GM18508 (cell line): ENCODE data around the gene FAM83B.
"Not testable (repeated sequence)": the region's sequence is repeated elsewhere in the genome, so short reads cannot be mapped to it uniquely, and the experiment has no call there.

ENCODE experiments used
- ATAC-seq: cut with Tn5 transposase; IDR thresholded peaks from one replicate; pipeline ENCODE4 v1.9.1; 2021; ENCODE audit warnings: moderate number of reproducible peaks; ENCODE audit not compliant: insufficient read depth, unreplicated experiment

The FAM83B gene

DNA sequence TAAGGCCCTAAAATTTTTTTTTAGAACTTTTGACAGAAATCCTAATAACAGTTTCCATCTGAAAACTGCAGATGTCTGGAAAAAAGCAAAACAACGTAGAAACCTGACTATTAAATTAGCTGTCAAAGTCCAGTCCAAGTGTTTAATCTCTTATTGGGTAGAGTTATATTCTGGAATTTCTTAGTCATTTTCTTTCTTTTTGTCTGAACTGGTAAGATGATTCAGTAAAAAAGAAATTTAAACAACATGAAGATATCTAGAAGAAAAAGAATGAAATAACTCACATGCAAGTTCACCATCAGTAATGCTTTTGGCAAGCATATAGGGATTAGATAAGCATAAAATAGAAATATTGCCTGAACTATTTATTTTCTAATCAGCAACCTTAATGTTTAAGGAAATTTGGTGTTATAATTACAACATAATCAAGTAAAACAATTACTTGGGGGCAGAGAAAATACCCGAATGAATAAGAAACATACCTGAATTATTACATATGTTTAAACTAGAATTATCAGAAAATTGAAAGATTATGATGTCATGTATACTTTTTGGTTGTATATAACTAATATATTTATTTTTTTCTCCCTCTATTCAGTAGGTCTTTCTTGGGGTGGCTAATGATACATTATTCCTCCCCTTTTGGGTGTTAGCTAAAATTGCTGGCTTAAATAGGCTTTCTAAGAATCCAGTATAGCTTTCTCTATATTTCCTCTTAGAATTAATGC lies 51.1 kb downstream of the FAM83B start:
- no peak for ATAC-seq

DNA sequence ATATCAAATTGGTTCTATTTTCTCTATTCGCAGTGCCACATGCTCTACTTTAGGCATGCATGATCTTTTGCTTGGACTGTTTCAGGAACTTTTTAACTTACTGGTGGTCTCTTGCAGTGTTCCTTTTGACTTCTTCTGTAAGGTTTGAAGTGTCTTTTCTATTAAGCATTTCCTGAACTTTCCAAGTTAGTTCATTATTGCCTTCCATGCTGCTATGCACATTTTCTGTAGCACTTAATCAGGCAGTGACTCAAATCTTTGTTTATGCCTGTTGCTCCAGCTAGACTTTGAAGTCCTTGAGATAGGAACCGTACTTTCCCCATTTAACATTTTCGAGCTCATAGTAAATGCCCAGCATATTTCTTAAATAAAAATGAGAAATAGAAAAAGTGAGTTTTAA lies 52.2 kb downstream of the FAM83B start:
- no peak for ATAC-seq

DNA sequence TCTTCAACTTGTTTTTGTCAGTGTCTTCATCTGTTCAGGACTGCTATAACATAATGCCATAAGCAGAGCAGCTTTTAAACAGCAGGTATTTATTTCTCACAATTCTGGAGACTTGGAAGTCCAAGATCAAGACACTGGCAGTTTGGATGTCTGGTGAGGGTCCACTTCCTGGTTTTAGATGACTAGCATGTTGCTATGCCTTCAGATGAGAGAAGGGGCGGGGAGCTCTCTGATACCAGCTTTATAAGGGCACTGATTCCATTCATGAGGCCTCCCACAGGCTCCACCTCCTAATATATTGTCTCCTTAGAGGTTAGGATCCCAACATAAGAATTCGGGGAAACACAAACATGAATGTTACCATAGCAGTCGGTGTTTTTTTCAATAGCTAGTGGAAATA lies 52.9 kb downstream of the FAM83B start:
- no peak for ATAC-seq

DNA sequence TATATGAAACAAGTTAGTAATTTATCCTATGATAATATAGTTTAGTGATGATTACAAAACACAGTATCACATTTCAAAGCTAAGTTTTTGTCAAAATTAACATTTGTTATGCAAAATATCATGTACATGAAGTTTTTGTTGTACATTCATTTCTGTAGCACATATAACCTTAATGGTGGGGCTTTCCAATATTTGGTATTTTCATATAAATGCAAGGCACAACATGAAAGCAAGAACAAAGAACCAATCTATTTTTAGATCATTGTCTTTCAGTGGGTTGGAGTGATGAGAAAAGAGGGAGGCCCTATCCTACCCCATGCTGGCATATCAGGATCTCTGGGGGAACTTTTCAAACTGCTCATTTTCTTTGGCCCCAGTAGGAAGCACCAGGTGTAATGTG lies 53.4 kb downstream of the FAM83B start:
- ATAC-seq: no peak

DNA sequence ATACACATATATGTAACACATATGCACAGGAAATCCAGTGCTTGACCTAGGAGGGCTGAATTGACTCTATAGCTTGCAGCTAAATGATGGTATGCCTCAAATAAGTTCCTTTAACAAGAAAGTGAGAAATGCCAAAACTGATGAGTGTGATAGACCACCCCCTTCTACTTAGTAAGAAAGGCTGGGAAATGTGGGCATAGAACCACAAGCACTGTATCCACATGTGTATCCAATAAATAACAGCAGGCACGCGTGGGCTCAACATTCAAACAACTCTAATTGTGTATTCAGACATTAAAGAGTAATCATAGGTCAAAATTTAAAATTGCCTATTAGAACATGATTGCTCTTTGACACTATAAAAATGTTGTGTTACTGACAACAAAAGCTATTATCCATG lies 54.1 kb downstream of the FAM83B start:
- no peak for ATAC-seq

DNA sequence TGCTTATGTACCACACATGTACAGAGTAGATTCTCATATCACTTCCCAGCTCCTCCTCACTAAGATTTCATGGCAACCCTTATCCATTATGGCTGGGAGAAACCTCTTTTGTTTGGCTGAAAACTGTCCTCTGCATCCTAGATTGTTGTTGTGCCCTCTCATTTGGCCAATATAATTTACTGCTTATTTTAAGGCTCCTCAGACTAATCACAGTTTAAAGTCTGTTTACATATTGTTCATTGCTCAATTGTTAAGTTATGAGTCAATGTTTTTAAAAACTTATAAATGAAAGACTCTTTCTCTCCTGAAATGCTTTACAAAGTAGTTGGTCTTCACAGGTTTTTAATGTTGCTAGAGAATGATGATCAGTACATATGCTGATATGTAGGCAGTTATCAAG lies 57.3 kb downstream of the FAM83B start:
- no peak for ATAC-seq

DNA sequence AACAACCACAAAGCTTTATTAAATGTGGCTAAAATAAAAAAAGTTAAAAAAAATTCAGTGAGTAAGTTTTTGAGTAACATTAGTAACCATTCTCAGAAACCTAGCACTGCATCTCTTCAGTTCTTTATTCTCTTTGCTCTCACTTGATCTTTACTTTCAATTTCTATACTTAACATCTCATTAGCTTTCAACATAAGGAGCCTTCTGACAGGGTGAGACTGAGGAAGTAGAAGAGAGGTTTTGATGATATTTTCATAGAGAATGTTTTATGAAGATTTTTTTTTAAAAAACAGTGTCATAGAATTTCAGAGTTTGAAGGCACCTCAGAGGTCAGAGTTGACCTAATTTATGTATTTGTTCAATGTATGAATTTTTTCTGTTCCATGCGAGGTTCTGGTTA lies 60.8 kb downstream of the FAM83B start:
- ATAC-seq: no peak

DNA sequence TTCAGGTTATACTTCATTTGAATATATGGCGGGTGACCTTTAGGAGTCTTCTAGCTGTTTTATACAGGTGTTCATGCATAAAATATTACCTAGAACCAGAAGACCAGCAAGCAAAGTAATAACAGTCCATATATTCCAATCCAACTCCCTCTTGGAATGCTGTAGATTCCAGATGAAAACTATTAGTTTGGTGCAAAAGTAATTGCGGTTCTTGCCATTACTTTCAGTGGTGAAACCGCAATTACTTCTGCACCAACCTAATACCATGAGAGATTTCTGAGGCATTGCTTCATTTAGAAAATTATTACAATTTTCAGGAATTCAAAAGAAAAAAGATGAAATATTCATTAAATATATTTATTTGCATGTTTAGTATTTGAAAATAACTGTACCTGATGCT lies 62.6 kb downstream of the FAM83B start:
- ATAC-seq: no peak

DNA sequence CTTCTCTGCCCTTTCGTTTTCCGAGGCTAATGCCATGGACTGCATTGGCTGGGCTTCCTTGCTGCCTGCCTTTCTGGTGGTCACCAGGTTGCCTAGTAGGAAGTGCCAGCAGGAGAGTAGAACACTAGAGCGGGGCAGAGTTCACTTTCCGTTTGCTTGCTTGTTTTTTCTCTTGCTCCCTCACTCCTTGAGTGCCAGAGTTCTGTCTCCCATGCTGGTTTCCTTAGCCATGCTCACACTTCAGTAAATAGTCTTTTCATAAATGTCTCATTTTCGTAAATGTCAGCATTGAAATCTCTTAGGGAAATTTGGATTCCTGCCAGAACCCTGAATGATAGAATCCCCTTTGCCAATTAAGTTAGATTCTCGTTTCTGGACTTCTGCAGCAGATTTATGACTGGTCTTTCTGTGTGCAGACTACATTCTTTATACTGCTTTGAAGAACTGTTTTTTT lies 63.9 kb downstream of the FAM83B start:
- no peak for ATAC-seq

DNA sequence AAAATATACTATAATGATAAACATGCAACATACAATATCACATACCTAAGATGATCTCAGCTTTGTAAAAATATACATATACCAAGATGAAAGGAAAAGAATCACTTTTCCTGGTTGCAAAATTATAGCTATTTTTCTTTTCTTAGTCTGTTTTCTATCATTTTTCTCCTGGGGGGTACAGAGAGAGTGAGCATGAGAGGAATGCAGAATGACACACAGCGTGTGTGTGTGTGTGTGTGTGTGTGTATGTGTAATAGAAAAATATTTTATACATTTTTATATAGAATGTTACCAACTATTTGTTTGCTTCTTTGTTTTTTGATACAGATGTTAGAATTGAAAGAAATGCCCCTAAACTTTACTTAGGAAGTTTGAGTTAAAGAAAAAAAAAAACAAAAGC lies 64.3 kb downstream of the FAM83B start:
- no peak for ATAC-seq

DNA sequence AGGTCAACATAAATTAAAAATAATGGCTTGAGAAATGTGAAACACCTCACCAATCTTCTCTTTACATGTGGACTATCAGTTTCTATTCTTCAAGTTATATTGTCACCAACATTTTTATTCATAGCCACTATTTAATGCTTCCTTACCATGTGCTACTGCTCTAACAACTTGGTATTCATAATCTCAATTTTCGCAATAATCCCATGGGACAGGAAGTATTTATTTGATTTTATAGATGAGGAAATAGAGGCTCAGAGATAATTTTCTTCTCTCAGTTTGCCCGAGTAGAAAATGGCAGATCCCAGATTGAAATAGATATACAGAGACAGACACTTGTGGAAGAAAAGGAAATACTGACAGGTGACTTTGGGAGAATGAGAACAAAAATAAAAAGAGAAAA lies 66.6 kb downstream of the FAM83B start:
- ATAC-seq: no peak

DNA sequence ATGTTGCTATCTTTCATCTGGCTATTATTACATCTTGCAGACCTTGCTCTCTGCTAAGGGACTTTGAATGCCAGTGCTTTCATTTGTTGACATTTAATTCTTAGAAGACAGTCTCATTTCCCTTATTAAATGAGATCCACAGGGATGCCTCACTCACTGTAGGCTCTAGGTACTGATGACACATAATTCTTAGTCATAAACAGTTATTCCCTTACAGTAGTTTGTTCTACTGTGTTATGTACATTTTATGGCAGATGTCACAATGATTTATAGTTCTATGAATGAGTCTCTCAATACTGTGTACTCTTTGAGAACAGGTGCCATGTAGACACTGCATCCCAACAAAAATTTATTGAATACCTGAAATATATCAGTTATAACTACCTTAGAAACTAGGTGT lies 70.3 kb downstream of the FAM83B start:
- ATAC-seq: no peak

DNA sequence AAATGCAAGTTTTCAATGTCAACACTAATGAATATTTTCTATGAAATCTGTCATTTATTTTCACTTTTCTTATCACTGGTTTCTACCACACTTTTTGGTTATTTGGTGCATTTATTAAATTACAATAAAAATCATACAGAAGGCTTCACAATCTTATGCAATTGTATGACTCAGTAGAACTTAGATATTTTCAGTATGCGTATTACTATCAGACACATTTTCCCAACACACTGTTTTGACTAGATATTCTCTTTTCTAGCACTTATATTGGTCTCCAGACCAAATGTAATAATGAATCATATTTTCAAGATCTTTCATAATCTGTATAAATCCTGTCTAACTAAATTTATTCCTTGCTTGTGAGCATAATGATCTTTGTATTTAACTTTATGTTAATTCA lies 74.1 kb downstream of the FAM83B start:
- ATAC-seq: no peak

DNA sequence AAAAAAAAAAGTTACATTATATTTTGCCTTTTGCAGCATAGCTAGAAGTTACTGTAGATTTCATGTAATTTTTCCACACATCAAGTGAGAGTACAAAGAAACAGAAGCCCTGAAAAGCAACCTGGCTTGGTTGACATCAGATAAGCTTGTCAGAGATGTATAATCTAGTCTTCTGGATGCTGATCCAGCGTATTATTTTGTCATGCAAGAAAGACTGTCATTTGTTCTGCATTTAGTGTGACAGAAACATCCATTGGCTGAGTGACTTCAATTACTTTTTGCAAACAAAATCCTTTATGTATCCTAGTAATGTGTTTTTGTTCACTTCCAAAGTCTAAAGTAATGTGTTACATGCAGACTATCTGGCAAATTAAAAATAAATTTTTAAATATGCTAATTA lies 75.3 kb downstream of the FAM83B start:
- ATAC-seq: no peak

DNA sequence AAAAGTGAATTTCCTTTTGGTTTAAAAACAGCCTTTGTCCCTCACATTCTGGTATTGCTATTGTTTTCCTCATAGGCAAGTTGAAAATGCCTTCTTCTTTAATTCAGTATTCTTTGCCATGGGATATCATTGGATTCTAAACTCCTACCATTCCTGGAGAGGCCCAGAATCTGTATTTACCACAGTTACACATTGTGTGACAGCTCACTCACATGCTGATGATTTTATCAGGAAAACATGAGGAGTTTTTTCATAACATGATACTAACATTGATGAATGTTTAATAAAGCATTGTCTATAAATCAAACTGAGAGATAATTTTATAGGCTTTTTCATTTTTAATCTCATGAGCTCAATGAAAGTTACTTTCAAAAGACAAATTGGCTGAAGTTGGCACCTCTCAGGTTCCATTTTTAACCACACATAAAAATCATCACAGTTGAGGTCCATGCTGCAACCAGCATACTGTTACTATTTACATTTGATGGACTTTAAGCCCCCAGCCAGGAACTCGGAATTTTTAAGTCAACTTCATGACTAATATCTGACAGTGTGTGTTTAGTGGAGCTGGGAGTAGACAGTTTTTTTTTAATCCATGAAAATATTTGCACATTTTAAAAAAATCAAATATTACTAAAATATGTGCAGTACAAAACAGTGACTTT lies 82.8 kb downstream of the FAM83B start:
- ATAC-seq: no peak

DNA sequence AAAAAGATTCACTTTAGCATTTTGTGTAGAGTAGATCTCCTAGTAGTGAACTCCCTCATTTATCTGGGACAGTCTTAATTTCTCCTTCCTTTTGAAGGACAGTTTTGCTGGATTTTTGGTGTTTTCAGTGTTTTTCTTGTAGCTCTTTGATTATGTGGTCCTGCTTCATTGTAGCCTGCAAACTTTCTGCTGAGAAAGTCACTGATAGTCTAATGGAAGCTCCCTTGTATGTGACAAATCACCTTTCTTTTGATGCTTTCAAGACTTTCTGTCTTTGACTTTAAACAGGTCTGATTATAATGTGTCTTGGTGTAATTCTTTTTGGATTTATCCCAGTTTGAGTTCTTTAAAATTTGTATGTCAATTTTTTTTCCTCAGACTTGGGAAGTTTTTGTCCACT lies 86.1 kb downstream of the FAM83B start:
- ATAC-seq: no peak

DNA sequence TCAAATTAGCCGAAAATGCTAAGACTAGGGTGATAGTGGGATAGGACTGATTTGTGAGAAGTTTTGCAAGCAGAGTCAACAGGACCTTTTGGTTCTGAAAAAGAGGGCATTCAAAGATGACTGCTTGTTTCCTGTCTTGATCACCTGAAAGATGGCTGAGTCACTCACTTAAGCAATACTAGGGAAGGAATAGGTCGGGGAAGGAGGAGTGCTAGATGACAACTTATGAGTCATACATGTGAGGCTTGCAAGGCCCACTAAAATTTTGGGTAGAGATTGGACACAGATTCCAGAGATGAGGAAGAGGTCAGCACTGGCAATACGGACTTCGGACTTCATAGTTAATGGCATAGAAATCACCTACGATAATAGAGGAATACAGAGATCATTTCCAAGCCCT lies 89.2 kb downstream of the FAM83B start:
- ATAC-seq: no peak

DNA sequence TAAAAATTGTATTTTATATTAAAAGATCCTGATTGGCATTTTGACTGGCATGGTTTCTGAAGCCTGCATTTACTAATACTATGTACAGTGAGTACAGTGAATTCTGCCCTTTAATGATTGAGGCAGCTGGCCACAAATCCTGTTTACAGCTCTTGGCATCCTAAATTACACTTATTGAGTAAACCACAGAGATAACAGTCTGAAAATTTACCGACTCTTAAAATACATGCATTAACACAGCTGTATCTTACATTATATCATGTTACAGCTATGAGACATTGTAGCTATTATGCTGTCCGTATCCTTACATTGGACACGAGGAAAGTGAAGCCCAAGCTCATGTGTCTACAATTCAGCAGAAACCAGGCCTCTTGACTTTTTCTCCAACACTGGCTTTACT lies 90.8 kb downstream of the FAM83B start:
- ATAC-seq: no peak

DNA sequence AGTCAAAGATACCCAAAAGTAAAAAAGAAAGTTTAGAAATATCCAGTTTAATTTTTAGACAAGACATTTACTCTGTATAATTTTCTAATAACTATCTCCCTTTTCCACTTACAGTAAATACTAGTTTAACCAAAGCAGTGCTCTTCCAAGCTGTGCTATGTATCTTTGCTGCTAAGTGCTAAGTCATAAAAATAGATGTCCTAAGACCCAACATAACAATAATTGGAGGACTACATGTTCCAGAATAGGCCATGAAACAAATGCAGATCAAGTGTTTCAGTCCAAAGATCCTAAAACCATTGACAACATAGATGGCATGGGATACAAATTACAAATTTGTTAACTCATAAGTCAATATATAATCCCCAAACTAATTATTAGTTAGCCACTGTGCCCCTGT lies 111.1 kb downstream of the FAM83B start:
- no peak for ATAC-seq

DNA sequence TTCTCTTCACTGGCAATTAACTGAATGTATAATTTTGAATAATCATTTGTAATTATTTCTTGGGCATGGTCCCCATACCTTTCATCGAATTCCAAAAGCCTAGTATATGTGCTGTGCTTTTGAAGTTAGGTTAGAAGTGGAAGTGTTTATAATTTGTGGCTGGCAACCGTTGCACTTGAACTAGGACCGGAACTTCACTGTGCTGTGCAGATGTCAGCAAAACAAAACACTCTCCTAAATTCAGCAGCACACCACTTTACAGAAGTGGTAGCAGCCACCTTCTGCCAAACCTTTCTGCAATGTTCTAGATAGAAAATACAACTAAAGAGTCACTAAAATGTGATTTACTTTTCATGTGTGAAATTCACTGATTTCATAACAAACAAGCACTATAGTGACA lies 111.9 kb downstream of the FAM83B start:
- ATAC-seq: no peak

DNA sequence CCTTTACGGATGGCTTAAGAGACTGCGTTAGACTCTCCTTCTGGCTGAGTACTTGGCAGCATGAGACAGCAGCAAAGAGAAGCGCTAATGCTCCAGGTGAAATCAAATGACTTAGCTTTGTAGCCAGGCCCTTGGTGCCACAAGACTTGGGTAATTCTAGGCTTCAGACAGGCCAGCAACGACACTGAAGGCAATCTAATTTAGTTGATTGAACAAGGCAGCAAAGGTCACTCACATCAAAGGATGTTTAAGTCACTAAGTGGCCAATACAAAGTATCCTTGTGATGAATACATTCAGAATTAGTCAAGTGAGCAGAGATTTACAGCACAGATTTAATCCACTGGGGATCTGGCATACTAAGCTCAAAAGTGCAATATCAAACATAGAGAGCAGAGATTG lies 113.2 kb downstream of the FAM83B start:
- no peak for ATAC-seq

DNA sequence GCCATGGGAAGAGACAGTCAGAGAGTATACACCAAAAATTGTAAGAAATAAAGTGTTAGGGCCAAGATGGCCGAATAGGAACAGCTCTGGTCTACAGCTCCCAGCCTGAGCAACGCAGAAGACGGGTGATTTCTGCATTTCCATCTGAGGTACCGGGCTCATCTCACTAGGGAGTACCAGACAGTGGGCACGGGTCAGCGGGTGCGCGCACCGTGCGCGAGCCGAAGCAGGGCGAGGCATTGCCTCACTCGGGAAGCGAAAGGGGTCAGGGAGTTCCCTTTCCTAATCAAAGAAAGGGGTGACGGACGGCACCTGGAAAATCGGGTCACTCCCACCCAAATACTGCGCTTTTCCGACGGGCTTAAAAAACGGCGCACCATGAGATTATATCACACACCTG lies 114.8 kb downstream of the FAM83B start:
- ATAC-seq: not testable (repeated sequence)
